IPS-18a (cell line): ENCODE data around the gene IREB2.
A peak's percentile ranks its signal among the peaks of the same experiment; 100 is the strongest.
"Not testable (repeated sequence)": the region's sequence is repeated elsewhere in the genome, so short reads cannot be mapped to it uniquely, and the experiment has no call there.

Experiments
- H3K27ac ChIP-seq: one replicate; pipeline ENCODE4 v1.5.1; 2013; ENCODE audit warnings: low read length
- H3K27me3 ChIP-seq: one replicate; pipeline ENCODE4 v1.6.1; 2013; ENCODE audit warnings: mild to moderate bottlenecking, low read length; ENCODE audit not compliant: control insufficient read depth, insufficient read depth
- H3K36me3 ChIP-seq: one replicate; pipeline ENCODE4 v1.6.1; 2013; ENCODE audit warnings: low read depth, low read length; ENCODE audit not compliant: control insufficient read depth
- H3K4me1 ChIP-seq: one replicate; pipeline ENCODE4 v1.6.1; 2013; ENCODE audit warnings: low read depth, low read length; ENCODE audit not compliant: control insufficient read depth
- H3K4me3 ChIP-seq: one replicate; pipeline ENCODE4 v1.5.1; 2013; ENCODE audit warnings: low read length
- H3K9ac ChIP-seq: one replicate; pipeline ENCODE4 v1.6.1; 2013; ENCODE audit warnings: mild to moderate bottlenecking, low read length, moderate library complexity
- H3K9me3 ChIP-seq: one replicate; pipeline ENCODE4 v1.6.1; 2013; ENCODE audit warnings: low read depth, low read length; ENCODE audit not compliant: control insufficient read depth

Gene IREB2

GRCh38 chr15:78394981-78395616, 42.9 kb upstream of the IREB2 start:
- no peaks in the 10 kb centered on the region for H3K36me3 ChIP-seq
- H3K4me1 ChIP-seq: peaks cover 31% of the 10 kb centered on the region
- no peaks in the 10 kb centered on the region for H3K9me3 ChIP-seq
- no peak overlapping the region for H3K4me3 ChIP-seq
- H3K9ac ChIP-seq: no peak overlapping the region
- no peak overlapping the region for H3K27ac ChIP-seq
- no peaks in the 10 kb centered on the region for H3K27me3 ChIP-seq

GRCh38 chr15:78396186-78396814, 41.7 kb upstream of the IREB2 start:
- Histone ChIP-seq H3K27me3 (no peaks in the 10 kb centered on the region), H3K4me1 (peaks cover 31% of the 10 kb centered on the region), H3K9ac (no peak overlapping the region), H3K9me3 (no peaks in the 10 kb centered on the region), H3K27ac (no peak overlapping the region), H3K36me3 (no peaks in the 10 kb centered on the region), H3K4me3 (no peak overlapping the region)

- H3K27me3 ChIP-seq: no peaks in the 10 kb centered on the region
- no peaks in the 10 kb centered on the region for H3K36me3 ChIP-seq
- H3K9ac ChIP-seq: no peak overlapping the region
- H3K9me3 ChIP-seq: no peaks in the 10 kb centered on the region
- H3K4me3 ChIP-seq: no peak overlapping the region
- no peak overlapping the region for H3K27ac ChIP-seq
- peaks cover 31% of the 10 kb centered on the region for H3K4me1 ChIP-seq
Measured at GRCh38 chr15:78396976-78397375, 41.0 kb upstream of the IREB2 start.

GRCh38 chr15:78397382-78397781, 40.6 kb upstream of the IREB2 start:
- Histone ChIP-seq H3K36me3 (no peaks in the 10 kb centered on the region), H3K4me1 (peaks cover 27% of the 10 kb centered on the region), H3K27me3 (no peaks in the 10 kb centered on the region), H3K4me3 (no peak overlapping the region), H3K9me3 (no peaks in the 10 kb centered on the region), H3K9ac (no peak overlapping the region), H3K27ac (no peak overlapping the region)

GRCh38 chr15:78398076-78398825, 39.8 kb upstream of the IREB2 start:
- H3K27me3 ChIP-seq: no peaks in the 10 kb centered on the region
- H3K4me3 ChIP-seq: no peak overlapping the region
- peaks cover 25% of the 10 kb centered on the region for H3K4me1 ChIP-seq
- no peak overlapping the region for H3K27ac ChIP-seq
- no peak overlapping the region for H3K9ac ChIP-seq
- no peaks in the 10 kb centered on the region for H3K9me3 ChIP-seq
- no peaks in the 10 kb centered on the region for H3K36me3 ChIP-seq

GRCh38 chr15:78399091-78399490, 38.9 kb upstream of the IREB2 start:
- no peaks in the 10 kb centered on the region for H3K27me3 ChIP-seq
- no peaks in the 10 kb centered on the region for H3K36me3 ChIP-seq
- no peak overlapping the region for H3K27ac ChIP-seq
- no peak overlapping the region for H3K4me3 ChIP-seq
- H3K4me1 ChIP-seq: peaks cover 21% of the 10 kb centered on the region
- H3K9ac ChIP-seq: no peak overlapping the region
- no peaks in the 10 kb centered on the region for H3K9me3 ChIP-seq

GRCh38 chr15:78402061-78402610, 35.9 kb upstream of the IREB2 start:
- Histone ChIP-seq H3K9ac (no peak overlapping the region), H3K4me1 (peaks cover 5% of the 10 kb centered on the region), H3K4me3 (no peak overlapping the region), H3K27me3 (peaks cover 8% of the 10 kb centered on the region), H3K27ac (no peak overlapping the region), H3K36me3 (no peaks in the 10 kb centered on the region), H3K9me3 (no peaks in the 10 kb centered on the region)

GRCh38 chr15:78404125-78404524, 33.9 kb upstream of the IREB2 start:
- peaks cover 3% of the 10 kb centered on the region for H3K4me1 ChIP-seq
- no peaks in the 10 kb centered on the region for H3K36me3 ChIP-seq
- H3K4me3 ChIP-seq: no peak overlapping the region
- peaks cover 8% of the 10 kb centered on the region for H3K27me3 ChIP-seq
- no peaks in the 10 kb centered on the region for H3K9me3 ChIP-seq
- H3K27ac ChIP-seq: no peak overlapping the region
- no peak overlapping the region for H3K9ac ChIP-seq

GRCh38 chr15:78404796-78405195, 33.2 kb upstream of the IREB2 start:
- not testable (repeated sequence) for H3K9me3 ChIP-seq, H3K4me1 ChIP-seq, H3K36me3 ChIP-seq, H3K9ac ChIP-seq, H3K27ac ChIP-seq, H3K27me3 ChIP-seq
- peak overlapping the region; percentile 44 for H3K4me3 ChIP-seq

GRCh38 chr15:78405336-78405924, 32.6 kb upstream of the IREB2 start:
- H3K9me3 ChIP-seq: no peaks in the 10 kb centered on the region
- H3K36me3 ChIP-seq: no peaks in the 10 kb centered on the region
- H3K9ac ChIP-seq: peak overlapping the region; percentile 30
- no peak overlapping the region for H3K27ac ChIP-seq
- H3K4me1 ChIP-seq: no peaks in the 10 kb centered on the region
- peak overlapping the region; percentile 44 for H3K4me3 ChIP-seq
- H3K27me3 ChIP-seq: peaks cover 8% of the 10 kb centered on the region

- no peak overlapping the region for H3K4me3 ChIP-seq
- H3K4me1 ChIP-seq: no peaks in the 10 kb centered on the region
- no peaks in the 10 kb centered on the region for H3K36me3 ChIP-seq
- no peak overlapping the region for H3K27ac ChIP-seq
- H3K9ac ChIP-seq: no peak overlapping the region
- no peaks in the 10 kb centered on the region for H3K9me3 ChIP-seq
- H3K27me3 ChIP-seq: peaks cover 8% of the 10 kb centered on the region
Measured at GRCh38 chr15:78406016-78406585, 31.9 kb upstream of the IREB2 start.
